HepG2 (cell line): ENCODE results near the gene MED13. TPM values are rescaled to one million over a fixed set of nuclear protein-coding genes. Genes with fewer than 3 reads are reported as not detected.

Experiments used
- ARNT2 ChIP-seq: sonication (generic); formaldehyde crosslinking; IDR thresholded peaks from 2 replicates; pipeline ENCODE4 v1.8.0; 2022; ENCODE audit warnings: mild to moderate bottlenecking, low read depth, missing genetic modification reagents, moderate library complexity
- DNMT3B ChIP-seq: conservative IDR thresholded peaks from 2 replicates; pipeline ENCODE4 v1.6.1; 2016; ENCODE audit warnings: missing biosample characterization, control low read depth
- ETV5 ChIP-seq: IDR thresholded peaks from 2 replicates; pipeline ENCODE4 v1.6.1; 2018; ENCODE audit warnings: missing biosample characterization, missing genetic modification reagents, inconsistent platforms, borderline replicate concordance
- GLI4 ChIP-seq: sonication (generic); formaldehyde crosslinking; IDR thresholded peaks from 2 replicates; pipeline ENCODE4 v1.5.1; 2020; ENCODE audit warnings: missing genetic modification reagents, mild to moderate bottlenecking, moderate library complexity, borderline replicate concordance
- GTF2F1 ChIP-seq: fragments of 150-350 bp; IDR thresholded peaks from 2 replicates; pipeline ENCODE4 v1.6.1; 2014; ENCODE audit warnings: low read length
- HNF1B ChIP-seq: sonication (generic); formaldehyde crosslinking; IDR thresholded peaks from 2 replicates; pipeline ENCODE4 v1.5.1; 2020; ENCODE audit warnings: mild to moderate bottlenecking, moderate library complexity, missing genetic modification reagents
- HNF4G ChIP-seq, 2 experiments: sonication (generic) in 1 of 2; formaldehyde crosslinking in 1 of 2; IDR thresholded peaks; 2 replicates each; pipeline versions ENCODE4 v1.4.0 to v1.6.1; 2011 to 2020; ENCODE audit warnings: borderline replicate concordance in 2 of 2, low read depth in 2 of 2, mild to moderate bottlenecking in 2 of 2, low read length in 1 of 2, missing genetic modification reagents in 1 of 2, moderate library complexity in 1 of 2
- MEIS2 ChIP-seq: sonication (generic); formaldehyde crosslinking; IDR thresholded peaks from 2 replicates; pipeline ENCODE4 v1.9.0; 2021; ENCODE audit warnings: mild to moderate bottlenecking, missing genetic modification reagents
- NCOA1 ChIP-seq: sonication (generic); formaldehyde crosslinking; IDR thresholded peaks from 2 replicates; pipeline ENCODE4 v1.9.0; 2021; ENCODE audit warnings: missing genetic modification reagents
- NR2F6 ChIP-seq, 2 experiments: IDR thresholded peaks; 2 replicates each; pipeline ENCODE4 v1.6.1; 2016; ENCODE audit warnings: antibody characterized with exemption in 1 of 2, mild to moderate bottlenecking in 1 of 2
- PITX1 ChIP-seq: sonication (generic); formaldehyde crosslinking; IDR thresholded peaks from 2 replicates; pipeline ENCODE4 v1.5.1; 2020; ENCODE audit warnings: mild to moderate bottlenecking, missing genetic modification reagents
- POLR2AphosphoS5 ChIP-seq: IDR thresholded peaks from 2 replicates; pipeline ENCODE4 v1.6.1; 2012; ENCODE audit warnings: low read depth, low read length
- SNAPC5 ChIP-seq: sonication (generic); formaldehyde crosslinking; IDR thresholded peaks from 2 replicates; pipeline ENCODE4 v1.8.1; 2023; ENCODE audit warnings: mild to moderate bottlenecking, missing genetic modification reagents, borderline replicate concordance
- TBX2 ChIP-seq: sonication (generic); formaldehyde crosslinking; IDR thresholded peaks from 2 replicates; pipeline ENCODE4 v1.5.0; 2020; ENCODE audit warnings: missing genetic modification reagents, mild to moderate bottlenecking, borderline replicate concordance
- TEAD3 ChIP-seq: optimal IDR thresholded peaks from 2 replicates; pipeline ENCODE3; 2016; ENCODE audit warnings: borderline replicate concordance
- THAP11 ChIP-seq: IDR thresholded peaks from 2 replicates; pipeline ENCODE4 v1.6.1; 2016; ENCODE audit warnings: missing biosample characterization, missing genetic modification reagents
- THRA ChIP-seq: sonication (generic); formaldehyde crosslinking; IDR thresholded peaks from 2 replicates; pipeline ENCODE4 v1.4.0; 2020; ENCODE audit warnings: missing genetic modification reagents, borderline replicate concordance
- TOPORS ChIP-seq: sonication (generic); formaldehyde crosslinking; IDR thresholded peaks from 2 replicates; pipeline ENCODE4 v1.8.0; 2023; ENCODE audit warnings: mild to moderate bottlenecking, missing genetic modification reagents
- ZBTB25 ChIP-seq: IDR thresholded peaks from 2 replicates; pipeline ENCODE4 v1.6.1; 2018; ENCODE audit warnings: missing genetic modification reagents
- ZC3H4 ChIP-seq: sonication (generic); formaldehyde crosslinking; IDR thresholded peaks from 2 replicates; pipeline ENCODE4 v1.4.0; 2020; ENCODE audit warnings: missing genetic modification reagents, borderline replicate concordance
- ZNF205 ChIP-seq: IDR thresholded peaks from 2 replicates; pipeline ENCODE4 v1.6.1; 2018; ENCODE audit warnings: missing biosample characterization, missing genetic modification reagents
- ZNF354B ChIP-seq: sonication (generic); formaldehyde crosslinking; IDR thresholded peaks from 2 replicates; pipeline ENCODE4 v1.8.0; 2022; ENCODE audit warnings: mild to moderate bottlenecking, missing genetic modification reagents
- ZNF441 ChIP-seq: sonication (generic); formaldehyde crosslinking; IDR thresholded peaks from 2 replicates; pipeline ENCODE4 v1.7.0; 2021; ENCODE audit warnings: missing genetic modification reagents, borderline replicate concordance
- ZNF577 ChIP-seq: sonication (generic); formaldehyde crosslinking; IDR thresholded peaks from 2 replicates; pipeline ENCODE4 v1.4.0; 2020; ENCODE audit warnings: mild to moderate bottlenecking, low read depth, missing genetic modification reagents, borderline replicate concordance
- ZNF678 ChIP-seq: sonication (generic); formaldehyde crosslinking; IDR thresholded peaks from 2 replicates; pipeline ENCODE4 v1.4.0; 2020; ENCODE audit warnings: mild to moderate bottlenecking, missing genetic modification reagents
- ZSCAN31 ChIP-seq: sonication (generic); formaldehyde crosslinking; IDR thresholded peaks from 2 replicates; pipeline ENCODE4 v1.5.0; 2020; ENCODE audit warnings: low read depth, mild to moderate bottlenecking, missing genetic modification reagents
- polyA plus RNA-seq, 8 experiments: library from polyadenylated mRNA; depleted of rRNA in 3 of 8; stranded (reverse) in 7 of 8; unstranded in 1 of 8; fragments of >200 nt; fragmentation: Illumina TruSeq in 4 of 8; extraction: Trizol in 4 of 8; gene quantifications; 2 replicates each; pipeline versions ENCODE4 v1.2.1 to v1.2.3, GENCODE V29; 2011 to 2016; ENCODE audit warnings: low read depth in 4 of 8, missing spikeins in 1 of 8, mixed read lengths in 1 of 8; ENCODE audit not compliant: insufficient read depth in 1 of 8
- total RNA-seq, 5 experiments: library from RNA; depleted of rRNA; stranded (reverse); fragments of >200 nt; fragmentation: Illumina TruSeq; extraction: Trizol; gene quantifications; 2 replicates each; pipeline ENCODE4 v1.2.3, GENCODE V29; 2016; ENCODE audit warnings: low read depth in 1 of 5

MED13 gene
- total and polyA plus RNA-seq, 2 of the 13 experiments (the other 11 are each of a cell fraction or from before 2014, with no cell fraction given) = 27.4 to 69.1 TPM

GRCh38 chr17:62109378-62109902, 44.4 kb upstream of the MED13 start (continued):
- peak; percentile 68; the same call in 1 of the 2 replicates for TF ChIP-seq MEIS2 (CRISPR knock-in tag)
- TF ChIP-seq HNF1B (CRISPR knock-in tag) = peak; percentile 85
- TF ChIP-seq THAP11 (CRISPR knock-in tag) = peak; percentile 69
- peak; percentile 73; the same call in 1 of the 2 replicates for TF ChIP-seq ZNF205 (CRISPR knock-in tag)
- no peak for TF ChIP-seq ZNF678 (CRISPR knock-in tag)
- 0 out of 2 replicates have a peak, but pooled peaks have one; percentile 70 for TF ChIP-seq GTF2F1
- peak; percentile 89; the same call in 1 of the 2 replicates for TF ChIP-seq ZBTB25 (CRISPR knock-in tag)
- 0 out of 2 replicates have a peak, but pooled peaks have one; percentile 54 for TF ChIP-seq ZNF441
- no peak for TF ChIP-seq NR2F6 (IDR thresholded peaks at IDR 0.05)
- TF ChIP-seq NR2F6 (CRISPR knock-in tag; IDR thresholded peaks at IDR 0.05) = peak; percentile 43
- TF ChIP-seq POLR2AphosphoS5 = no peak
- TF ChIP-seq THRA (CRISPR knock-in tag) = peak; percentile 60; the same call in 1 of the 2 replicates
- TF ChIP-seq TEAD3 (CRISPR knock-in tag) = peak; percentile 80
- TF ChIP-seq TOPORS = 0 out of 2 replicates have a peak, but pooled peaks have one; percentile 60
- TF ChIP-seq NCOA1 (CRISPR knock-in tag) = peak; percentile 48; the same call in 1 of the 2 replicates
- 0 out of 2 replicates have a peak, but pooled peaks have one; percentile 46 for TF ChIP-seq ZC3H4
- TF ChIP-seq SNAPC5 = no peak
- TF ChIP-seq PITX1 = peak; percentile 71; the same call in 1 of the 2 replicates
- TF ChIP-seq ZSCAN31 (CRISPR knock-in tag) = 0 out of 2 replicates have a peak, but pooled peaks have one; percentile 60
- peak; percentile 32; the same call in 1 of the 2 replicates for TF ChIP-seq ETV5 (CRISPR knock-in tag)
- TF ChIP-seq ARNT2 (CRISPR knock-in tag) = no peak
- peak; percentile 30; the same call in 1 of the 2 replicates for TF ChIP-seq TBX2 (CRISPR knock-in tag)
- no peak for TF ChIP-seq ZNF354B (CRISPR knock-in tag)
- no peak for TF ChIP-seq DNMT3B (CRISPR knock-in tag)
- no peak for TF ChIP-seq ZNF577 (CRISPR knock-in tag)
- no peak for TF ChIP-seq GLI4 (CRISPR knock-in tag)
- no peak for TF ChIP-seq HNF4G (IDR thresholded peaks at IDR 0.05; ENCODE audit: borderline replicate concordance, low read depth, low read length)
- peak; percentile 60; the same call in 1 of the 2 replicates for TF ChIP-seq HNF4G (CRISPR knock-in tag; IDR thresholded peaks at IDR 0.05; ENCODE audit: borderline replicate concordance, low read depth)
